H9 (cell line): Measurements from ENCODE around the gene TESK1. TPM values are rescaled to one million over a fixed set of nuclear protein-coding genes. Genes with fewer than 3 reads are reported as not detected.

Experiments used
- DNase-seq: peaks from one replicate; pipeline ENCODE4 v3.0.0-alpha.2; 2017
- H2AFZ ChIP-seq: one replicate; pipeline ENCODE4 v1.6.1; 2013; ENCODE audit warnings: mild to moderate bottlenecking, low read length, control low read depth, moderate library complexity
- H2AK5ac ChIP-seq: 2 replicates; pipeline ENCODE4 v1.6.1; 2013; ENCODE audit warnings: low read length, control low read depth, mixed read lengths; ENCODE audit not compliant: insufficient read length
- H2BK120ac ChIP-seq: one replicate; pipeline ENCODE4 v1.6.1; 2013; ENCODE audit warnings: low read depth, mild to moderate bottlenecking, low read length, control low read depth, inconsistent platforms; ENCODE audit not compliant: poor library complexity, severe bottlenecking
- H2BK12ac ChIP-seq: 2 replicates; pipeline ENCODE4 v1.6.1; 2013; ENCODE audit warnings: low read length, control low read depth, mixed read lengths, low read depth; ENCODE audit not compliant: insufficient read length
- H2BK15ac ChIP-seq: 2 replicates; pipeline ENCODE4 v1.6.1; 2013; ENCODE audit warnings: low read depth, low read length, control low read depth
- H2BK20ac ChIP-seq: one replicate; pipeline ENCODE4 v1.6.1; 2013; ENCODE audit warnings: low read depth, mild to moderate bottlenecking, low read length, control low read depth, inconsistent platforms; ENCODE audit not compliant: poor library complexity, severe bottlenecking
- H2BK5ac ChIP-seq: 2 replicates; pipeline ENCODE4 v1.6.1; 2013; ENCODE audit warnings: low read length, control low read depth, mixed read lengths; ENCODE audit not compliant: insufficient read length
- H3K14ac ChIP-seq: 2 replicates; pipeline ENCODE4 v1.6.1; 2013; ENCODE audit warnings: low read length, control low read depth; ENCODE audit not compliant: insufficient read depth
- H3K18ac ChIP-seq: 2 replicates; pipeline ENCODE4 v1.6.1; 2013; ENCODE audit warnings: low read depth, mild to moderate bottlenecking, mixed read lengths, low read length, control low read depth; ENCODE audit not compliant: insufficient read length
- H3K23ac ChIP-seq: 2 replicates; pipeline ENCODE4 v1.6.1; 2013; ENCODE audit warnings: low read length, control low read depth, mixed read lengths, low read depth; ENCODE audit not compliant: insufficient read length
- H3K23me2 ChIP-seq: 2 replicates; pipeline ENCODE4 v1.6.1; 2013; ENCODE audit warnings: low read depth, mild to moderate bottlenecking, mixed read lengths, low read length, control low read depth; ENCODE audit not compliant: insufficient read length, poor library complexity, severe bottlenecking
- H3K27ac ChIP-seq: 2 replicates; pipeline ENCODE4 v1.5.1; 2013; ENCODE audit warnings: low read length, control low read depth, mixed read lengths, low read depth; ENCODE audit not compliant: insufficient read length
- H3K27me3 ChIP-seq: 2 replicates; pipeline ENCODE4 v1.6.1; 2013; ENCODE audit warnings: low read length, control low read depth, inconsistent platforms; ENCODE audit not compliant: insufficient read depth
- H3K4ac ChIP-seq: 2 replicates; pipeline ENCODE4 v1.6.1; 2013; ENCODE audit warnings: low read depth, mild to moderate bottlenecking, control low read depth, inconsistent platforms, low read length, moderate library complexity
- H3K4me1 ChIP-seq: 2 replicates; pipeline ENCODE4 v1.6.1; 2013; ENCODE audit warnings: low read length, control low read depth, inconsistent platforms; ENCODE audit not compliant: insufficient read depth
- H3K4me2 ChIP-seq: 2 replicates; pipeline ENCODE4 v1.6.1; 2013; ENCODE audit warnings: low read length, control low read depth, mixed read lengths; ENCODE audit not compliant: insufficient read length, insufficient read depth
- H3K56ac ChIP-seq: 2 replicates; pipeline ENCODE4 v1.6.1; 2013; ENCODE audit warnings: low read depth, mild to moderate bottlenecking, mixed read lengths, low read length, control low read depth; ENCODE audit not compliant: insufficient read length
- H3K79me1 ChIP-seq: 2 replicates; pipeline ENCODE4 v1.6.1; 2013; ENCODE audit warnings: low read depth, mild to moderate bottlenecking, moderate library complexity, low read length, control low read depth, inconsistent platforms; ENCODE audit not compliant: insufficient read depth, poor library complexity, severe bottlenecking
- H3K79me2 ChIP-seq: 2 replicates; pipeline ENCODE4 v1.6.1; 2013; ENCODE audit warnings: low read length, control low read depth, inconsistent platforms; ENCODE audit not compliant: insufficient read depth
- H3K9ac ChIP-seq: 2 replicates; pipeline ENCODE4 v1.6.1; 2013; ENCODE audit warnings: low read length, control low read depth, mixed read lengths; ENCODE audit not compliant: insufficient read length; ENCODE audit errors: extremely low read depth
- H3K9me3 ChIP-seq: one replicate; pipeline ENCODE4 v1.6.1; 2013; ENCODE audit warnings: low read depth, low read length, inconsistent platforms; ENCODE audit not compliant: control insufficient read depth
- H3T11ph ChIP-seq: one replicate; pipeline ENCODE4 v1.6.1; 2013; ENCODE audit warnings: mild to moderate bottlenecking, low read length, control low read depth, inconsistent platforms
- H4K20me1 ChIP-seq: one replicate; pipeline ENCODE4 v1.6.1; 2013; ENCODE audit not compliant: control insufficient read depth, insufficient read length, insufficient read depth
- H4K5ac ChIP-seq: 2 replicates; pipeline ENCODE4 v1.6.1; 2013; ENCODE audit warnings: low read depth, mild to moderate bottlenecking, mixed read lengths, low read length, control low read depth; ENCODE audit not compliant: insufficient read length
- H4K8ac ChIP-seq: replicated peaks from 2 replicates; pipeline ENCODE4 v1.6.1; 2013; ENCODE audit warnings: low read length, control low read depth, mixed read lengths, low read depth; ENCODE audit not compliant: insufficient read length
- H4K91ac ChIP-seq: 2 replicates; pipeline ENCODE4 v1.6.1; 2013; ENCODE audit warnings: low read depth, mild to moderate bottlenecking, moderate library complexity, mixed read lengths, low read length, control low read depth; ENCODE audit not compliant: insufficient read length
- H3K27ac Mint-ChIP-seq, 3 experiments: 2 replicates in 2 of 3; 3 replicates in 1 of 3; pipeline ENCODE4 v1.8.0; 2020 to 2021; ENCODE audit warnings: mixed read lengths in 3 of 3, mild to moderate bottlenecking in 1 of 3, moderate library complexity in 1 of 3
- H3K27me3 Mint-ChIP-seq: 2 replicates; pipeline ENCODE4 v1.8.0; 2021; ENCODE audit warnings: low read depth, mild to moderate bottlenecking, moderate library complexity, mixed read lengths
- H3K36me3 Mint-ChIP-seq, 3 experiments: 2 replicates in 2 of 3; 3 replicates in 1 of 3; pipeline ENCODE4 v1.8.0; 2020 to 2021; ENCODE audit warnings: low read depth in 3 of 3, mixed read lengths in 3 of 3; ENCODE audit not compliant: insufficient read depth in 1 of 3
- H3K4me1 Mint-ChIP-seq, 2 experiments: 2 replicates each; pipeline ENCODE4 v1.8.0; 2020; ENCODE audit warnings: mixed read lengths in 2 of 2
- H3K4me3 Mint-ChIP-seq, 2 experiments: 2 replicates in 1 of 2; 3 replicates in 1 of 2; pipeline ENCODE4 v1.8.0; 2020 to 2021; ENCODE audit warnings: mild to moderate bottlenecking in 2 of 2, mixed read lengths in 2 of 2, moderate library complexity in 1 of 2
- H3K9me3 Mint-ChIP-seq, 2 experiments: 2 replicates in 1 of 2; 3 replicates in 1 of 2; pipeline ENCODE4 v1.8.0; 2020; ENCODE audit warnings: mild to moderate bottlenecking in 2 of 2, mixed read lengths in 2 of 2, moderate library complexity in 1 of 2
- WGBS: extraction: QIAGEN DNeasy Blood & Tissue Kit; methylation state at CpG from one replicate; pipeline ENCODE4 v1.1.7; 2013; ENCODE audit warnings: missing lambda C conversion rate, low lambda C conversion rate, mixed read lengths; ENCODE audit not compliant: insufficient read length; ENCODE audit errors: extremely low coverage; 5-methylcytosine and 5-hydroxymethylcytosine counted together
- total RNA-seq: library from RNA; stranded (reverse); gene quantifications from 2 replicates; pipeline ENCODE4 v1.2.1, GENCODE V29; 2021
- TF ChIP-seq, protein P1 (sequence below): fragments of 200-600 bp; sonication (generic); conservative IDR thresholded peaks from 3 replicates; pipeline ENCODE4 v1.8.0; 2021; ENCODE audit warnings: antibody characterized with exemption, mild to moderate bottlenecking

The TESK1 gene
- total RNA-seq, 1 experiment from 2014 or later, result 28.6 TPM

DNA sequence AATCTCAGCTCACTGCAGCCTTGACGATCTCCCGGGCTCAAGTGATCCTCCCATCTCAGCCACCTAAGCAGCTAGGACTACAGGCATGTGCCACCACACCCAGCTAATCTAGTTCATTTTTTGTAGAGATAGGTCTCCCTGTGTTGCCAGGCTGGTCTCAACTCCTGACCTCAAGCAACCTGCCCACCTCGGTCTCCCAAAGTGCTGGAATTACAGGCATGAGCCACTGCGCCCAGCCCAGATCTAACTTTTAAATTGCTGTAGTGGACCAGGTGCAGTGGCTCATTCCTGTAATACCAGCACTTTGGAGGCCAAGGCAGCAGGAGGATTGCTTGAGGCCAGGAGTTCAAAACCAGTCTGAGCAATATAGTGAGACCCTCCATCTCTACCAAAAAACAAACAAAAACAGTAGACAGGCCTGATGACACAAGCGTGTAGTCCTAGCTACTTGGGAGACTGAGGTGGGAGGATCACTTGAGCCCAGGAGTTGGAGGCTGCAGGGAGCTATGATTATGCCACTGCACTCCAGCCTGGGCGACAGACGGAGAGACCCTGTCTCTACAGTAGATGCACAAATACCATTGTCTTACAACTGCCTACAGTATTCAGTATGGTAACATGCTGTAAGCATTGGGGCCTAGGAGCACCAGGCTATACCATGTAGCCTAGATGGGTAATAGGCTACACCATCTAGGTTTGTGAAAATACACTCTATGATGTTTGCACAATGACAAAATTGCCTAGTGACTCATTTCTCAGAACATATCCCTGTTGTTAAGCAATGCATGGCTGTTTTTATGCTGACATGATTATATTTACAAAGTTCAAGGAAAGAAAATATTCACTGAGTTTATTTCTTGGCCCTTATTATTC lies 47.1 kb downstream of the TESK1 start:
- no peak overlapping the region for H3K9ac ChIP-seq
- no peak overlapping the region for H2AFZ ChIP-seq
- no peak overlapping the region for H3K4ac ChIP-seq
- Mint-ChIP-seq H3K4me1 (peaks cover 30 to 38% of the 10 kb centered on the region in 2 experiments), H3K27ac (no peak overlapping the region), H3K36me3 (no peaks in the 10 kb centered on the region), H3K9me3 (no peaks in the 10 kb centered on the region; a peak in 1 of 5 replicates), H3K27me3 (peaks cover 16% of the 10 kb centered on the region), H3K4me3 (no peak overlapping the region)
- H2AK5ac ChIP-seq, result no peak overlapping the region
- H3K79me2 ChIP-seq, result no peaks in the 10 kb centered on the region
- no peak overlapping the region for H4K8ac ChIP-seq
- no peak overlapping the region for H3K14ac ChIP-seq
- H3K27me3 ChIP-seq, result 0 out of 2 replicates have a peak, but pooled peaks cover 2% of the 10 kb centered on the region
- DNase-seq, result no peak
- H4K20me1 ChIP-seq, result no peaks in the 10 kb centered on the region
- no peaks in the 10 kb centered on the region for H3K9me3 ChIP-seq
- H4K5ac ChIP-seq, result no peak overlapping the region
- H3K23me2 ChIP-seq, result peaks cover 1% of the 10 kb centered on the region
- no CpG with 5 or more reads among the region's 7 CpGs for WGBS
- H2BK12ac ChIP-seq, result no peak overlapping the region
- H3K18ac ChIP-seq, result no peak overlapping the region
- H2BK20ac ChIP-seq, result no peak overlapping the region
- TF ChIP-seq, protein P1, sequence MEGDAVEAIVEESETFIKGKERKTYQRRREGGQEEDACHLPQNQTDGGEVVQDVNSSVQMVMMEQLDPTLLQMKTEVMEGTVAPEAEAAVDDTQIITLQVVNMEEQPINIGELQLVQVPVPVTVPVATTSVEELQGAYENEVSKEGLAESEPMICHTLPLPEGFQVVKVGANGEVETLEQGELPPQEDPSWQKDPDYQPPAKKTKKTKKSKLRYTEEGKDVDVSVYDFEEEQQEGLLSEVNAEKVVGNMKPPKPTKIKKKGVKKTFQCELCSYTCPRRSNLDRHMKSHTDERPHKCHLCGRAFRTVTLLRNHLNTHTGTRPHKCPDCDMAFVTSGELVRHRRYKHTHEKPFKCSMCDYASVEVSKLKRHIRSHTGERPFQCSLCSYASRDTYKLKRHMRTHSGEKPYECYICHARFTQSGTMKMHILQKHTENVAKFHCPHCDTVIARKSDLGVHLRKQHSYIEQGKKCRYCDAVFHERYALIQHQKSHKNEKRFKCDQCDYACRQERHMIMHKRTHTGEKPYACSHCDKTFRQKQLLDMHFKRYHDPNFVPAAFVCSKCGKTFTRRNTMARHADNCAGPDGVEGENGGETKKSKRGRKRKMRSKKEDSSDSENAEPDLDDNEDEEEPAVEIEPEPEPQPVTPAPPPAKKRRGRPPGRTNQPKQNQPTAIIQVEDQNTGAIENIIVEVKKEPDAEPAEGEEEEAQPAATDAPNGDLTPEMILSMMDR, result no peak
- H2BK5ac ChIP-seq, result no peak overlapping the region
- H3T11ph ChIP-seq, result no peak overlapping the region
- H4K91ac ChIP-seq, result no peak overlapping the region
- H3K27ac ChIP-seq, result no peak overlapping the region
- H2BK15ac ChIP-seq, result no peak overlapping the region
- no peaks in the 10 kb centered on the region for H3K79me1 ChIP-seq
- no peak overlapping the region for H2BK120ac ChIP-seq
- H3K4me2 ChIP-seq, result no peak overlapping the region
- no peak overlapping the region for H3K56ac ChIP-seq
- peaks cover 3% of the 10 kb centered on the region; the same call in 1 of the 2 replicates for H3K4me1 ChIP-seq
- H3K23ac ChIP-seq, result no peak overlapping the region
